ENCODE results near the gene HNRNPL. TPM values are rescaled to one million over a fixed set of nuclear protein-coding genes. Genes with fewer than 3 reads are reported as not detected.

Gene HNRNPL
- total and polyA plus RNA-seq, 5 donors from 2014 or later = 66.3 to 503 (median 89.9) TPM

DNA sequence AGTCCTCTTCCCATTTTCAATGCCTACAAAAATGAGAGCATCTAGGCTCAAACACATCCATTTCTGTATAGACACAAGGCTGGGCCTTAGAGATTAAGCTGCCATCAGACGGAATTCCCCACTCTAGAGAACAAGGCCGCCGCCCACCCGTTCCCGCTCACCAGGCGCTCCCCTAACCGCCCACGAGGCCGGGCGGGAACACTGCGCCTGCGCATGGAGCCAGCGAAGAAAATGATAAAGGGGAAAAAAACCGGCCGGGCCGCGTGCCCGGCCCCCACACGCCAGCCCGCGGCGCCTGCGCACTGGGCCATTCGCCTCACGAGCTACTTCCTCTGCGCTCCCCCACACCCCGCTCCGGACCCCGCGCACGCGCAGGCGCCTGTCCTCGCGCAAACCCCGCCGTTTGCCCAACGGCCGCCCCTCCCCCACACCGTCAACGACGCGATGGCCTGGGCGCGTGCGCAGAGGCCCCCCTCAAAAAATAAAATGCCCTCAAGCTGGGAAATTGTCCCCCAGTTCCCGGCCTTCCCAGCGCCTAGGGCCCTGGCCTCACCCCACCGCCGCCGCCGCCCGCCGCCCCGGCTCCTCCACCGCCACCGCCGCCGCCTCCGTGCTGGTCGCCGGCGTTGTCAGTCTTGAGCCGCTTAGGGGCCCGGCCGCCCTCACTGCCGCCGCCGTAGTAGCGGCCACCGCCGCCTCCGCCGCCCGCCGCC lies 483 bp downstream of the HNRNPL start:
- H3K36me3 ChIP-seq (ENCODE audit: control insufficient read depth, insufficient read depth, low read length) = peaks cover 36% of the 10 kb centered on the region
- H3K4me3 ChIP-seq (ENCODE audit: low read depth, low read length) = peak overlapping the region; percentile 91

DNA sequence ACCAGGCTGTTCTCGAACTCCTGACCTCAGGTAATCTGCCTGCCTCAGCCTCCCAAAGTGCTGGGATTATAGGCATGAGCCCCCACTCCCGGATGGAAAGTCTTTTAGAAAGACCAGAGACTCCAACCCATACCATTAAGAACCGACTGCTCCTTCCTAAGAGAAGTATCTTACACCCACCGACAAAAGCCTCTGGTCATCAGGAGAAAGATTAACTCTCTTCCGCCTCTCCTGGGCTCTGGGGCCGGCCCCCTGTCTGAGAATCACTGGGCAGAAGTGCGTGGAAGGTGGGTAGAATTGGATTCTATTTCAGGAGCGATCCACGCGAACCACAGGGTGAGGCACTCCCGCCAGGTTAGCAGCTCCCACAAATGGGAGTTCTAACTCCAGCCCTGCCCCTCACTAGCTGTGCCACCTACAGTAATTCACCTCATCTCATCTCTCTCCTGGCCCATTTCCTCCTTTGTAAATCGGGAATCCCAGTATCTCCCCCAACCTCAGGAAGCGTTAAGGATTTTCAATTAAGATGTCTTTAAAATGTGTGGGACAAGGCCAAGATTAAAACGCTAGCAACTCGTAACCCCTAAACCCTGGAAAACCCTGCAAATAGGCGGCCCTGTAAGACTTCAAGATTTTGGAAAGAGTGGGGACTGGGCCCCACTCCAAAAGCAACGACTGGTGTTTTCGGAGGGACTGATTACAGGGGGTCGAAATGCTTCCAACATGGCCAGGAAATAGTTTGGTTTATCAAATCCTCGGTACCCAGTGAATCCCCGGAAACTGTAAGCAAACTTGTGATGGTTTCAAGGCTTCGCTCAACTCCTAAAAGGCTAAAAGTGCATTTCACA lies 1.3 kb downstream of the HNRNPL start:
- Histone ChIP-seq H3K4me1 (ENCODE audit: control insufficient read depth, insufficient read depth, low read length, poor library complexity, severe bottlenecking) (peaks cover 79% of the 10 kb centered on the region), H3K27me3 (ENCODE audit: control insufficient read depth, insufficient read depth, low read length) (no peaks in the 10 kb centered on the region), H3K27ac (ENCODE audit: insufficient read depth, low read length, poor library complexity, severe bottlenecking) (peak overlapping the region; percentile 99), H3K36me3 (ENCODE audit: control insufficient read depth, insufficient read depth, low read length) (peaks cover 44% of the 10 kb centered on the region), H3K4me3 (ENCODE audit: low read depth, low read length) (peak overlapping the region; percentile 91), H3K9me3 (ENCODE audit: control insufficient read depth in 2 of 2, low read length in 2 of 2) (no peaks in the 10 kb centered on the region)
- Mint-ChIP-seq H3K27ac (peak overlapping the region; percentile 89 to 99 (median 99)), H3K27me3 (peaks cover 10% of the 10 kb centered on the region), H3K4me1 (peaks cover 3 to 70% (median 44%) of the 10 kb centered on the region in 4 donors), H3K36me3 (peaks cover 41% of the 10 kb centered on the region), H3K9me3 (no peaks in the 10 kb centered on the region), H3K4me3 (peak overlapping the region; percentile 84 to 97 (median 96))
- DNase-seq = no peak
- ATAC-seq (ENCODE audit: low read depth in 2 of 2) = no peak

More for the DNA sequence above, 483 bp downstream of the HNRNPL start:
- peak; percentile 11 to 12 for ATAC-seq (ENCODE audit: low read depth in 2 of 2)
- Mint-ChIP-seq H3K4me3 (peak overlapping the region; percentile 84 to 98 (median 96)), H3K27me3 (peaks cover 10% of the 10 kb centered on the region), H3K27ac (peak overlapping the region; percentile 99 to 100 (median 99)), H3K4me1 (peaks cover 0 to 65% (median 39%) of the 10 kb centered on the region in 4 donors), H3K9me3 (no peaks in the 10 kb centered on the region), H3K36me3 (peaks cover 33% of the 10 kb centered on the region)
- no peaks in the 10 kb centered on the region for H3K9me3 ChIP-seq (ENCODE audit: control insufficient read depth in 2 of 2, low read length in 2 of 2)
- no peaks in the 10 kb centered on the region for H3K27me3 ChIP-seq (ENCODE audit: control insufficient read depth, insufficient read depth, low read length)
- DNase-seq = peak; percentile 95 to 96 (median 95)
- H3K4me1 ChIP-seq (ENCODE audit: control insufficient read depth, insufficient read depth, low read length, poor library complexity, severe bottlenecking) = peaks cover 72% of the 10 kb centered on the region
- peak overlapping the region; percentile 99 for H3K27ac ChIP-seq (ENCODE audit: insufficient read depth, low read length, poor library complexity, severe bottlenecking)

DNA sequence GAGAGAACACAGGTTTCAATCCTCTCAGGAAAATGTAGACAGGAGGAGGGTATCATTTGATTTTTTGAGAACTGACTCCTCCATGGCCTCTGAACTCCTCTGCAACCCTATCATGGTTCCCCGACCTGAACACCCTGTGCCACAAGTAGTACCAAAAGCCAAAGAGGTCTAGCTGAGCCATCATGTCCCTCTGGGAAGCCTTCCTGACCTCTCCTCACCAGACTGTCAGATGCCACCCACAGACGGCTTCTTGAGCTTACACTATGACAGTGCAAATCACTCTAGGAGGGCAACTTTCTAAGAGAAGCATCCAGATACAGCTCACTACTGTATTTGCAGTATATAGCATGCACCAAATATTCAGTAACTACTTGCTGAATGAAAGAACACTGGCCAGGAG lies 3.7 kb downstream of the HNRNPL start:
- Mint-ChIP-seq H3K27me3 (peaks cover 17% of the 10 kb centered on the region), H3K4me1 (peaks cover 16 to 82% (median 60%) of the 10 kb centered on the region in 4 donors), H3K27ac (peak overlapping the region in 1 of 3 donors; percentile 48), H3K4me3 (peak overlapping the region; percentile 48 to 65 (median 58)), H3K9me3 (peaks cover 0 to 1% (median 0%) of the 10 kb centered on the region in 7 donors), H3K36me3 (peaks cover 64% of the 10 kb centered on the region)
- Histone ChIP-seq H3K4me3 (ENCODE audit: low read depth, low read length) (peak overlapping the region; percentile 10), H3K36me3 (ENCODE audit: control insufficient read depth, insufficient read depth, low read length) (peaks cover 66% of the 10 kb centered on the region), H3K27ac (ENCODE audit: insufficient read depth, low read length, poor library complexity, severe bottlenecking) (no peak overlapping the region), H3K27me3 (ENCODE audit: control insufficient read depth, insufficient read depth, low read length) (no peaks in the 10 kb centered on the region), H3K9me3 (ENCODE audit: control insufficient read depth in 2 of 2, low read length in 2 of 2) (no peaks in the 10 kb centered on the region), H3K4me1 (ENCODE audit: control insufficient read depth, insufficient read depth, low read length, poor library complexity, severe bottlenecking) (peaks cover 87% of the 10 kb centered on the region)
- DNase-seq (no peak), ATAC-seq (ENCODE audit: low read depth in 2 of 2) (no peak)

DNA sequence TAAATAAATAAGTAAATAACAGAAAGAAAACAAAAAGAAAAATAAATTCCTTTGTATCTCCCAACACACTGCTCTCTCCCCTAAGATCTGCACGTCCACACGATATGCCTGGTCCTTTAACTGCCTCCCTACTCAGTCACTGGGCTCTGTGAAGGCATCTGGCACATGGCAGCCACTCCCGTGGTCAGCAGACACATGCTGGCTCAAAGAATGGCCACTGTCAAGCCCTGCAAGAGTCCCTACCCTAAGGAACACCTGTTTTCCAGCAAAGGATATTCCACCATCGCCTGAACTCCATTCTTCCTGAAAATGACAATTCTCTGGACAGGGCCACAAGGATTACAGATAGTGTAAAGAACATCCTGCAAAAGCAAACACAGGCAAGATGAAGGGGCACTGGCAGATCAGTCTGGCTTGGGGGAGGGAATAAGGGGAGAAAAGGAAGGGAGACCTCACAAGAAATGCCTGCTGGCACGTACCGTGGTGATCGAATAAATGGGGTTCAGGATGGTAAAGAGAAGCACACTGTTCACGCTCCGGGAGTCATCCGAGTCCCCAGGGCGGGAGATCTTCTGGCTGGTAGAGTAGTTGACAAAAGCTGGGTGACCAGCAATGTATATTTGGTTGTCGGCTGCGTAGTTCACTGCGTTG lies 4.3 kb downstream of the HNRNPL start:
- H3K9me3 ChIP-seq (ENCODE audit: control insufficient read depth in 2 of 2, low read length in 2 of 2) = no peaks in the 10 kb centered on the region
- H3K4me1 ChIP-seq (ENCODE audit: control insufficient read depth, insufficient read depth, low read length, poor library complexity, severe bottlenecking) = peaks cover 87% of the 10 kb centered on the region
- H3K4me3 ChIP-seq (ENCODE audit: low read depth, low read length) = peak overlapping the region; percentile 11
- H3K36me3 ChIP-seq (ENCODE audit: control insufficient read depth, insufficient read depth, low read length) = peaks cover 72% of the 10 kb centered on the region
- Mint-ChIP-seq H3K27ac (peak overlapping the region in 2 of 3 donors; percentile 23 to 80), H3K27me3 (peaks cover 17% of the 10 kb centered on the region), H3K9me3 (peaks cover 0 to 1% (median 0%) of the 10 kb centered on the region in 7 donors), H3K4me1 (peaks cover 16 to 83% (median 62%) of the 10 kb centered on the region in 4 donors), H3K4me3 (peak overlapping the region; percentile 14 to 61 (median 52)), H3K36me3 (peaks cover 70% of the 10 kb centered on the region)
- DNase-seq (no peak), ATAC-seq (ENCODE audit: low read depth in 2 of 2) (no peak)
- no peaks in the 10 kb centered on the region for H3K27me3 ChIP-seq (ENCODE audit: control insufficient read depth, insufficient read depth, low read length)
- H3K27ac ChIP-seq (ENCODE audit: insufficient read depth, low read length, poor library complexity, severe bottlenecking) = peak overlapping the region; percentile 44

DNA sequence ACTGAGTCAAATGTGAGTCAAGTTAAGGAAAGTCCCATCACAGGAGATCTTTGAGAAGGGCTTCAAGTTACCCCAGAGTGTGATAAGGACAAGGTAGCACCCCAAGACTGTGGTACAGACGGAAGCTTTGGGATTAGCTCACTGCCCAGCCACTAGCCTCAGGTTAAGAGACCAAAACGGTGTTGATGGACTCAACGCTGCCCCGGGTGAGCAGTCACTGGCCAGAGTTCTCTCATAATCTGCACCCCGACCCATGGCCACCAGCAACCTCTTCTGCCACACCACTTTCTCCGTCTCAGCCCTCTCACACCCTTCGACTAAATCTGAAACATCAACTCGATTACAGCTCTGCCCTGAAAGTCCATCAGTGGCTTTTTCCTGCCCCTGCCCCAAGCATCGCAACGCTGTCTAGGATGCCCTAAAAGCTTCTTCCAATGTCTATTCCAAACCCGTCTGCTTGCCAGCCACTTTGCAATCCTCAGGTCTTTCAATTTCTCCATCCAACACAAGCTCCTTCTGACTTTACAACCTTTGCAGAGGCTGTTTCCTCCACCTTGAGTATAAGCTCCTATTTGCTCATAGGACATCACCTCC lies 5.6 kb downstream of the HNRNPL start:
- Mint-ChIP-seq H3K4me3 (peak overlapping the region; percentile 15 to 92 (median 82)), H3K9me3 (peaks cover 0 to 1% (median 0%) of the 10 kb centered on the region in 7 donors), H3K36me3 (peaks cover 74% of the 10 kb centered on the region), H3K4me1 (peaks cover 16 to 87% (median 64%) of the 10 kb centered on the region in 4 donors), H3K27ac (peak overlapping the region; percentile 49 to 97 (median 91)), H3K27me3 (peaks cover 13% of the 10 kb centered on the region)
- DNase-seq (no peak), ATAC-seq (ENCODE audit: low read depth in 2 of 2) (no peak)
- peak overlapping the region; percentile 77 for H3K27ac ChIP-seq (ENCODE audit: insufficient read depth, low read length, poor library complexity, severe bottlenecking)
- no peak overlapping the region for H3K4me3 ChIP-seq (ENCODE audit: low read depth, low read length)
- H3K36me3 ChIP-seq (ENCODE audit: control insufficient read depth, insufficient read depth, low read length) = peaks cover 83% of the 10 kb centered on the region
- no peaks in the 10 kb centered on the region for H3K27me3 ChIP-seq (ENCODE audit: control insufficient read depth, insufficient read depth, low read length)
- peaks cover 91% of the 10 kb centered on the region for H3K4me1 ChIP-seq (ENCODE audit: control insufficient read depth, insufficient read depth, low read length, poor library complexity, severe bottlenecking)
- H3K9me3 ChIP-seq (ENCODE audit: control insufficient read depth in 2 of 2, low read length in 2 of 2) = no peaks in the 10 kb centered on the region

DNA sequence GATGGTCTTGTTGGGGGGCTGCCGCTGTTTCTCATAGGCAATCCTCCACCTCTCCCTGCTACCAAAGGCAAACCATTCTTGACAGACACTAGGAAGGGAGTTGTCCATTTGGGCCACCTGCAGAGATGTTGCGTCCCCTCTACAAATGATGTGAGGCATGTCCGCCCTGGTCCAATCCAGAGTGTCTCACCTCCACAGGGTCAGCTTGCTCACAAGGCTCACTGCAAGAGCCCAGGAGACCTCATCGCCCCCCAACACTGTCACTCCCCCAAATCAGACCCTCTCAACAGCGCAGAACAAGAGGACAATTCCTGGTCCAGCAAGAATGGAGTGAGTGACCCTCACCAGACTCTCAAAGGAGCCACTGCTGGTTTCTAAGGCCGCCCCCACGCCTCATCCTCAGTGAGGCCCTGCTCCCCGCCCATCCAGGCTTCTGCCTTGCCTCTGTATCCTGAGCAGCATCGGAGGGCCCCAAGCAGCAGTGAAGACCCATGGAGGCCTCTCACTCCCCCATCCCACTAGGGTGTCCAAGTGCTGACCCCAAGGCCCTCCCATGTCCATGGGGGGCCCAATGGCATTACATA lies 6.5 kb downstream of the HNRNPL start:
- H3K4me1 Mint-ChIP-seq = peaks cover 16 to 85% (median 56%) of the 10 kb centered on the region in 4 donors
- H3K27me3 ChIP-seq (ENCODE audit: control insufficient read depth, insufficient read depth, low read length) = no peaks in the 10 kb centered on the region
- ATAC-seq (ENCODE audit: low read depth in 2 of 2) = no peak
- H3K9me3 Mint-ChIP-seq = peaks cover 0 to 4% (median 0%) of the 10 kb centered on the region in 7 donors
- H3K27ac Mint-ChIP-seq = peak overlapping the region; percentile 51 to 97 (median 91)
- peak overlapping the region in 3 of 4 donors; percentile 84 to 92 (median 87) for H3K4me3 Mint-ChIP-seq
- H3K9me3 ChIP-seq (ENCODE audit: control insufficient read depth in 2 of 2, low read length in 2 of 2) = no peaks in the 10 kb centered on the region
- no peak overlapping the region for H3K4me3 ChIP-seq (ENCODE audit: low read depth, low read length)
- H3K4me1 ChIP-seq (ENCODE audit: control insufficient read depth, insufficient read depth, low read length, poor library complexity, severe bottlenecking) = peaks cover 82% of the 10 kb centered on the region
- no peak for DNase-seq
- peaks cover 73% of the 10 kb centered on the region for H3K36me3 Mint-ChIP-seq
- peak overlapping the region; percentile 77 for H3K27ac ChIP-seq (ENCODE audit: insufficient read depth, low read length, poor library complexity, severe bottlenecking)
- H3K27me3 Mint-ChIP-seq = peaks cover 11% of the 10 kb centered on the region
- peaks cover 92% of the 10 kb centered on the region for H3K36me3 ChIP-seq (ENCODE audit: control insufficient read depth, insufficient read depth, low read length)

Measured in CD4-positive, CD25-positive, alpha-beta regulatory T cell (primary cell).